Choroid plexus epithelial cell (primary cell): ENCODE measurements around the gene TXNDC8.
"Not testable (repeated sequence)": the region's sequence is repeated elsewhere in the genome, so short reads cannot be mapped to it uniquely, and the experiment has no call there.

ENCODE experiments used
- DNase-seq: peaks from one replicate; pipeline ENCODE4 v3.0.0-alpha.2; 2010; ENCODE audit warnings: low read depth
- H3K4me3 ChIP-seq: 2 replicates; pipeline ENCODE4 v1.5.1; 2011; ENCODE audit warnings: low read depth, mild to moderate bottlenecking, control low read depth, low read length, moderate library complexity
- TF ChIP-seq, protein P1 (sequence below): conservative IDR thresholded peaks from 2 replicates; pipeline ENCODE4 v1.5.1; 2011; ENCODE audit warnings: low read depth, mild to moderate bottlenecking, control low read depth, inconsistent platforms, low read length, moderate library complexity

TXNDC8 gene

DNA sequence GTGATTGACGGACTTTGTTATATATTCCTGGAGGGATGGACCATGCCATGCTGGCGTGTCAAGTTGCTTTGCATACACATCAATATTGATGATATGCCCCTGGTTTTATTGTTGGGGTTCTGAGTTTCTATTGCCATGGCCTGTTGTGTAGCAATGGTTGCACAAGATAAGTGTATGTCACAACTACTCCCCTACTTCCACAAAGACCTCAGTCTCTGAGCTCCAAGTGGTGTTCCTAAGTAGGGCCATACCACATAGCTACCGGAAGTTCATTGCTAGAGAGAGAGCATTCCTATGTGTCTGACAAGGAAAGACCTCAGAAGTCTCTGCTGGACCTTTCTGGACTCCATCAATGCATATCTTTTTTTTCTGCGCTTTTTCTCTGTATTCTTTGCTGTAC lies 19.8 kb downstream of the TXNDC8 start:
- no peak for DNase-seq
- H3K4me3 ChIP-seq, result no peak overlapping the region
- TF ChIP-seq, protein P1, sequence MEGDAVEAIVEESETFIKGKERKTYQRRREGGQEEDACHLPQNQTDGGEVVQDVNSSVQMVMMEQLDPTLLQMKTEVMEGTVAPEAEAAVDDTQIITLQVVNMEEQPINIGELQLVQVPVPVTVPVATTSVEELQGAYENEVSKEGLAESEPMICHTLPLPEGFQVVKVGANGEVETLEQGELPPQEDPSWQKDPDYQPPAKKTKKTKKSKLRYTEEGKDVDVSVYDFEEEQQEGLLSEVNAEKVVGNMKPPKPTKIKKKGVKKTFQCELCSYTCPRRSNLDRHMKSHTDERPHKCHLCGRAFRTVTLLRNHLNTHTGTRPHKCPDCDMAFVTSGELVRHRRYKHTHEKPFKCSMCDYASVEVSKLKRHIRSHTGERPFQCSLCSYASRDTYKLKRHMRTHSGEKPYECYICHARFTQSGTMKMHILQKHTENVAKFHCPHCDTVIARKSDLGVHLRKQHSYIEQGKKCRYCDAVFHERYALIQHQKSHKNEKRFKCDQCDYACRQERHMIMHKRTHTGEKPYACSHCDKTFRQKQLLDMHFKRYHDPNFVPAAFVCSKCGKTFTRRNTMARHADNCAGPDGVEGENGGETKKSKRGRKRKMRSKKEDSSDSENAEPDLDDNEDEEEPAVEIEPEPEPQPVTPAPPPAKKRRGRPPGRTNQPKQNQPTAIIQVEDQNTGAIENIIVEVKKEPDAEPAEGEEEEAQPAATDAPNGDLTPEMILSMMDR, result no peak

DNA sequence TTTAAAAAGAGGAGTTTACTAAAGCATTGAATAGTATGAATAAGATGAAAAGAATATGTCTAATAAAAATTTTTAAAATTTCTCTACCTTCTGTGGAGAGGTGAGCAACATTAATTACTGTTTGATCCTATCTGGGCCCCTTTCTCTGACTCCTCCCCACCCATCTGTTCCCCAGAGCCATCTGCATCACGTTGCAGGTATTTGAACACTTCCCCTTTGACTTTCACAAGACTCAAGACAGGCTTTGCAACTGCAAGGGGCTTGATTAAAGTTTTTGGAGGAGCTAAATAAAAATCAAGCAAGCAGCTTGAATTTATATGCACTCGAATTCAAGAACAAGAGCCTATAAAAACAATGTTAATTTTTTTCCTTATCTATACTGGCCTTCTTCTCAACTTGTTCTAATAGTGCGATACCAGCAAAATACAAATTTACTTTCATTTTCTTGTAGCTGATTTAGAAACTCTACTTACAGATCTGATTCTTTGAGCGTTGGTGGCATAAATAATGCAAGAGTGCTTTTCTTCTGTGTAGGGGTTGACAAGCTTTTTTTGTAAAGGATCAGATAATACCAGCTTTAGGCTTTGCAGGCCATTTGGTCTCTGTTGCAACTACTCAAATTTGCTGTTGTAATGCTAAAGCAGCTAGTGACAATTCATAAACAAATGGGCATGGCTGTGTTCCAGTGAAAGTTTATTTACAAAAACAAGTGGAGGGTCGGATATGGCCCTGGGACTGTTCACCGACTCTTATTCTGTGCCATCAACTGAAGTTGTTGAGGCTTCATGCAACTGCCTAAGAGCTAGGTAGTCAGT lies 21.2 kb downstream of the TXNDC8 start:
- no peak overlapping the region for H3K4me3 ChIP-seq
- peak; percentile 33 for DNase-seq

DNA sequence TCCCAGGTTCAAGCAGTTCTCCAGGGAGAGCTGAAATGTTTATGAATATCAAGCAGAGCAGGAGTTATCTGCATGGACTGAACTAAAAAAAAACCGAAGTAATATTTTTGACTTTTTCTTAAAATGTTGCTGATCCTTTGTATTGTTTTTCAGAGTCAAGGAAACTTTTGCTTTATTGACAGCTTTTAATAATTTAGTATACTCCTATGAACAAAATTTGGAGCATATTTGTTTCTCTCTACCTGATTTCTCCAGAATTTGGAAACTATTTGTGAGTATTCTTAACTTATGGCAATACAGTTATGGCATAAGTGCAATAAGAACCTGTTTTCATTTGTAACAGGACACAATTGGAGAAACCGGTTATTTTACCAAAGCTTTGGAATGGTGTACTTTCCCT lies 25.7 kb downstream of the TXNDC8 start:
- H3K4me3 ChIP-seq, DNase-seq: not testable (repeated sequence)

More for the DNA sequence above, 21.2 kb downstream of the TXNDC8 start:
- TF ChIP-seq, protein P1, result no peak

DNA sequence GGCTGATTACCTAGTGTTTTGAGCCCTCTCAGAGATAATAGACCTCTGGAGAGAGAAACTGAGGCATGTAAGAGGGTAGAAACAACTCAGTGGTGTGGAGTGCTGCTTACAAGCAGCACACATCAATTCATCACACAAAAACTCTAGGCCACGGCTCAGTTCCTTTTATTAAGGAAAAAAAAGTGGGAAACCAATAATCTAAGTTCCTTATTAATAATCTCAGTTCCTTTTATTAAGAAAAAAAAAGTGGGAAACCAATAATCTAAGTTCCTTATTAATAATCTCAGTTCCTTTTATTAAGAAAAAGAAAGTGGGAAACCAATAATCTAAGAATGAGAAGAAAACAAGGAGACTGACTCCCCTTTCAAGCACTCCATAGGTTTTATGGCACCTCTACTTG lies 28.0 kb downstream of the TXNDC8 start:
- no peak for DNase-seq
- TF ChIP-seq, protein P1, result no peak
- H3K4me3 ChIP-seq, result no peak overlapping the region

DNA sequence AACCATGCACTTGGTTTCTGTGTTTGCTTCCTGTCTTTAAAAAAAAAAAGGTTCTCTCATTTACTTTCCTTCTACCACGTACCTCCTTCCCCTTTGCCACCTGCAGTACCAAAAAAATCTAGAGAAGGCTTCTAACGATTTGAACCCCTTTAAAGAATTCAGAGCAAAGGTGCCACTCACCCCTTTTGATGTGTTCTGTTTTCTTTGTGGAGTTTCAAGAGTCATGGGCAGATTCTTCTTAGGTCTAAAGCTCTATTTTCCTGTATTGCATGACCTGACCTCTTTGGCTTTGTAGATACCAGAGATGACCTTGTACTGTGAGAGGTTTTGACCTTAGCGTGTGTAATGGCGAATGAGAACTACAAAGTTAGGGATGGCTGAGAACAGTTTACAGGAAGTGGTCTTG lies 29.0 kb downstream of the TXNDC8 start:
- DNase-seq, result no peak
- TF ChIP-seq, protein P1, result no peak
- H3K4me3 ChIP-seq, result no peak overlapping the region

DNA sequence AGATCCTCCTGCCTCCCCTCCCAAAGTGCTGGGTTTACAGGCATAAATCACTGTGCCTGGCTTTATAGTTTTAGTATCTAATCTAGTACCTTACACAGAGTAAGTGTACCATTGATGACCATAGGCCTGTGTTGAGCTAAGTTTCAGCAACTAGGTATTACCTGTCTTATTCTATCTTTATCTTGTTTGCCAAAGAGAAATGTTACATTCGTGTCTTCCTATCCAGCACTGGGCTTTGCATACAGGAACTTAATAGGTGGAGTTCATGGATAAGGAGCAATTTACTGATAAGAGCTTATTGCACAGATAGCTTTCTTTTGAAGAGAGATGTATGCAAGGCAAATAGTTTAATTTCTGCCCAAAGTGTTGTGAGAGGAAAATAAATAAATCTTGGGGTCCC lies 30.5 kb downstream of the TXNDC8 start:
- TF ChIP-seq, protein P1, result no peak
- no peak overlapping the region for H3K4me3 ChIP-seq
- no peak for DNase-seq

DNA sequence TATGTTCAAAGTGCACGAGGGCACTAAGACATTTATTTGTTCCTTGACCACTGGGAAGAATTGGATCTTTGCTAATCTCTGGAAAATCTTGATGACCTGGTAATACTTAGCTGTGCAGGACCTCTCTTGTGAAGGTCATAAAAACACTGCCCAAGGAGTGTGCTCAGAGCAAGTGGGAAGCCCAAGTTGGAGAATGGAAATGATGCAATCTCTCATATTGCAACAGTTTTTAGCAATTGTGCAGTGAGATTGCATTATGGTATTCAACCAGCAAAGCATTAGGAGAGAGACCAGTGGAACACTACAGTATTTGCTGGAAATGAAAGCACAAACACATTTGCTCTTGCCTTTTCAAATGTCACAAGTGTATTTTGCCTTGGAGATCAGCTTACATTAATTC lies 34.5 kb downstream of the TXNDC8 start:
- peak; percentile 83 for DNase-seq
- TF ChIP-seq, protein P1, result no peak
- no peak overlapping the region for H3K4me3 ChIP-seq
